ENCODE measurements around the gene NBEAL1.

- TF ChIP-seq CTCF (IDR thresholded peaks at IDR 0.05; ENCODE audit: low read depth, low read length), result no peak
- TF ChIP-seq EZH2phosphoT487 (IDR thresholded peaks at IDR 0.05; ENCODE audit: low read depth), result no peak
Measured at GRCh38 chr2:203261326-203262159, 246.9 kb downstream of the NBEAL1 start.
